Breast epithelium (tissue), 4 donors: Measurements from ENCODE around the gene NEURL3. TPM values are rescaled to one million over a fixed set of nuclear protein-coding genes. Genes with fewer than 3 reads are reported as not detected.
A peak's percentile ranks its signal among the peaks of the same experiment; 100 is the strongest.

Experiments
- DNase-seq, 2 donors: peaks; one replicate each; pipeline ENCODE4 v3.0.0-alpha.2; 2019; ENCODE audit warnings: low spot score in 2 of 2
- H3K27ac ChIP-seq, 2 donors: fragments of 200-600 bp; sonication (generic) in 1 of 2; one replicate each; pipeline ENCODE4 v1.5.1; 2016 to 2019; ENCODE audit warnings: mild to moderate bottlenecking in 1 of 2
- H3K27me3 ChIP-seq, 2 donors: fragments of 200-600 bp; sonication (generic) in 1 of 2; one replicate each; pipeline versions ENCODE4 v1.5.1 to v1.6.0; 2017 to 2019; ENCODE audit warnings: control low read depth in 1 of 2, mild to moderate bottlenecking in 1 of 2
- H3K36me3 ChIP-seq: fragments of 200-600 bp; one replicate; pipeline ENCODE4 v1.5.1; 2019
- H3K4me1 ChIP-seq, 2 donors: fragments of 200-600 bp; sonication (generic); one replicate each; pipeline ENCODE4 v1.5.1; 2016 to 2019; ENCODE audit warnings: control low read depth in 1 of 2
- H3K4me3 ChIP-seq, 3 donors: fragments of 200-600 bp; sonication (generic); 1 replicate in 2 of 3; 2 replicates in 1 of 3; pipeline ENCODE4 v1.5.1; 2016 to 2019; ENCODE audit warnings: mild to moderate bottlenecking in 3 of 3, moderate library complexity in 2 of 3
- H3K9me3 ChIP-seq, 2 donors: fragments of 200-600 bp; sonication (generic) in 1 of 2; one replicate each; pipeline ENCODE4 v1.5.1; 2016 to 2019; ENCODE audit warnings: control low read depth in 1 of 2
- POLR2A ChIP-seq: fragments of 450-650 bp; IDR thresholded peaks from one replicate; pipeline ENCODE4 v1.6.1; 2016; ENCODE audit warnings: antibody characterized with exemption, mild to moderate bottlenecking, moderate library complexity
- POLR2AphosphoS5 ChIP-seq, 3 donors: sonication (generic); formaldehyde crosslinking; IDR thresholded peaks; one replicate each; pipeline ENCODE4 v1.6.1; 2017; ENCODE audit warnings: antibody characterized with exemption in 3 of 3
- intact Hi-C: fragments of 100-400 bp; cut with DNase I; formaldehyde crosslinking; loops from one replicate; pipeline ENCODE4 v1.15.1; 2023; ENCODE audit warnings: low total_unique reads
- total RNA-seq, 3 donors: library from RNA; depleted of rRNA; stranded (reverse); fragments of >200 nt; gene quantifications; one replicate each; pipeline ENCODE4 v1.1.0, GENCODE V29; 2016
- TF ChIP-seq, protein P1 (sequence below), 3 donors: fragments of 450-650 bp; IDR thresholded peaks; one replicate each; pipeline ENCODE4 v1.5.1; 2016 to 2017; ENCODE audit warnings: antibody characterized with exemption in 3 of 3, mild to moderate bottlenecking in 3 of 3, moderate library complexity in 3 of 3

NEURL3 gene
- total RNA-seq, 3 donors from 2014 or later = 4.3 to 6.1 TPM; not detected in 1

DNA sequence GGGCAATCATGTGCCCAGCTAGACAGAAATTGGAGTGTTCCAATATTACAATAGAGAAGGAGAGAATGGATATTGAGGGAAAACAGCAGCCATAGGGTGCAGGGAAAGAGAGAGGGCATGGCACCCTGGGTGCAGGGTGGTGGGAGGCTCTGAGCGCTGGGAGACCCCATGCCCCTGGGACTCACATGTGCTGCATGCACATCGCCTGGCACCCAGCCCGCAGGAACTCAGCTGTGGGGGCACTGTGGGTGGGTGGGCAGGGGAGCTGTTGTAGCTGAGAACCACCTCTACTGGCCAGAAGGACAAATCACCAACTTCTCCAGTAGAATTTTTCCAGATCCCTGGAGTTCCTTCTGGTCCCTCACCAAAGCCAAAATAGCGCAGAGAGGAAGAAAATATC is 7.2 kb upstream of the NEURL3 start:
- Histone ChIP-seq H3K36me3 (no peaks in the 10 kb centered on the region), H3K27me3 (no peaks in the 10 kb centered on the region), H3K9me3 (peaks cover 0 to 5% of the 10 kb centered on the region in 2 donors), H3K27ac (no peak overlapping the region), H3K4me3 (no peak overlapping the region), H3K4me1 (no peaks in the 10 kb centered on the region)
- DNase-seq = peak in 1 of 2 donors; percentile 19
- TF ChIP-seq POLR2AphosphoS5 (IDR thresholded peaks at IDR 0.05) (no peak), POLR2A (no peak)
- TF ChIP-seq, protein P1, sequence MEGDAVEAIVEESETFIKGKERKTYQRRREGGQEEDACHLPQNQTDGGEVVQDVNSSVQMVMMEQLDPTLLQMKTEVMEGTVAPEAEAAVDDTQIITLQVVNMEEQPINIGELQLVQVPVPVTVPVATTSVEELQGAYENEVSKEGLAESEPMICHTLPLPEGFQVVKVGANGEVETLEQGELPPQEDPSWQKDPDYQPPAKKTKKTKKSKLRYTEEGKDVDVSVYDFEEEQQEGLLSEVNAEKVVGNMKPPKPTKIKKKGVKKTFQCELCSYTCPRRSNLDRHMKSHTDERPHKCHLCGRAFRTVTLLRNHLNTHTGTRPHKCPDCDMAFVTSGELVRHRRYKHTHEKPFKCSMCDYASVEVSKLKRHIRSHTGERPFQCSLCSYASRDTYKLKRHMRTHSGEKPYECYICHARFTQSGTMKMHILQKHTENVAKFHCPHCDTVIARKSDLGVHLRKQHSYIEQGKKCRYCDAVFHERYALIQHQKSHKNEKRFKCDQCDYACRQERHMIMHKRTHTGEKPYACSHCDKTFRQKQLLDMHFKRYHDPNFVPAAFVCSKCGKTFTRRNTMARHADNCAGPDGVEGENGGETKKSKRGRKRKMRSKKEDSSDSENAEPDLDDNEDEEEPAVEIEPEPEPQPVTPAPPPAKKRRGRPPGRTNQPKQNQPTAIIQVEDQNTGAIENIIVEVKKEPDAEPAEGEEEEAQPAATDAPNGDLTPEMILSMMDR (IDR thresholded peaks at IDR 0.05) = no peak
- intact Hi-C loops = no loop called here

DNA sequence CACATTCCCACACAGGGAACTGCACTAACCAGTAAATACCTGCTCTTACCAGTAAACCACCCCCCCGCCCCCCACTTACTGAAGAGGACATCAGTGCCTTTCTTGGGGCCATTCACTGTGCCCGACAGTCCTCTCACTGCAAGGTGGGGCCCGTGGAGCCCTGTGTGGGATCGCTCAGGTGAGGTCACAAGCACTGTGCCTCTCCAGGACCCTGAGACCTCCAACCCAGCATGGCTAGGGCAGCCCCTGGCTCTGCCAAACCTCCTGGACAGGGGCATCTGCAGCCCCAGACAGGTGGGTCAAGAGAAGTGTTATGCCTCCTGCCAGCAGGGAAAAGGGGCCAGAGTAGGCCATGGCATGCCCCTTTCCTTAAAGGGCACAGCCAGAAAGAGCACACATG is 6.7 kb upstream of the NEURL3 start:
- intact Hi-C loops = no loop called here
- no peaks in the 10 kb centered on the region for H3K4me1 ChIP-seq
- H3K4me3 ChIP-seq = no peak overlapping the region
- H3K36me3 ChIP-seq = no peaks in the 10 kb centered on the region
- peaks cover 0 to 4% of the 10 kb centered on the region in 2 donors for H3K9me3 ChIP-seq
- H3K27me3 ChIP-seq = no peaks in the 10 kb centered on the region
- DNase-seq = peak in 1 of 2 donors; percentile 9
- H3K27ac ChIP-seq = no peak overlapping the region
- TF ChIP-seq, protein P1 (IDR thresholded peaks at IDR 0.05) = no peak
- no peak for TF ChIP-seq POLR2A
- TF ChIP-seq POLR2AphosphoS5 (IDR thresholded peaks at IDR 0.05) = no peak

DNA sequence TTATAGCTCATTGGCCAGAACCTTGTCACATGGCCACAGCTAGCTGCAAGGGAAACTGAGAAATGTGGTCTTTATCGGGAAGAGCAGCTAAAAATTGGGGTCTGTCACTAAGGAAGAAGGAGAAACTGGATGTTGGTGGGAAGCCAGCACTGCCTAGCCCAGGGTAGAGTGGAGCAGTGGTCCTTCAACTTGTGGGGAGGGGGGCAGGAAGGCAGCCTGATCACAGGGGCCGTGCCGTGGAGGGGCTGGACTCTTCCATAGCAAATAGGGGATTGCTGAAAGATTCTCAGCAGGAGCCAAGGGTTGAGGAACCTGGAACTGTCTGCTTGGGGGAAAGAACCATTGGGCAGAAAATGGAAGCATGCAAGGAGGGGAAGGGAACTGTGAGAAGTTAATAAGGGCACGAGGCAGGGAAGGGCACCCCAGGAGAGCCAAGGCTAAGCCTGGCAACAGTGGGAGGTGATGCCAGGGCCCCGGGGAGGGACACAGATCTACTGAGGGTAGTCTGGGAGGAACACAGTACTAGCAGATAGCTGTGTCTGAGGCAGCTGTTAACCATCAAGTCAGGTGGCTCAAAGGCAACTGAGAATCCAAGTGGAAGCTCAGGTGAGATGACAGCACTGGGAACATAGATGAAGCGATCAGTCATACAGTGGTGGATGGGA is 5.9 kb upstream of the NEURL3 start:
- Histone ChIP-seq H3K27ac (no peak overlapping the region), H3K36me3 (no peaks in the 10 kb centered on the region), H3K27me3 (no peaks in the 10 kb centered on the region), H3K4me1 (no peaks in the 10 kb centered on the region), H3K4me3 (no peak overlapping the region), H3K9me3 (no peaks in the 10 kb centered on the region)
- peak in 1 of 2 donors; percentile 22 for DNase-seq
- intact Hi-C loops = no loop called here
- no peak for TF ChIP-seq POLR2AphosphoS5 (IDR thresholded peaks at IDR 0.05)

DNA sequence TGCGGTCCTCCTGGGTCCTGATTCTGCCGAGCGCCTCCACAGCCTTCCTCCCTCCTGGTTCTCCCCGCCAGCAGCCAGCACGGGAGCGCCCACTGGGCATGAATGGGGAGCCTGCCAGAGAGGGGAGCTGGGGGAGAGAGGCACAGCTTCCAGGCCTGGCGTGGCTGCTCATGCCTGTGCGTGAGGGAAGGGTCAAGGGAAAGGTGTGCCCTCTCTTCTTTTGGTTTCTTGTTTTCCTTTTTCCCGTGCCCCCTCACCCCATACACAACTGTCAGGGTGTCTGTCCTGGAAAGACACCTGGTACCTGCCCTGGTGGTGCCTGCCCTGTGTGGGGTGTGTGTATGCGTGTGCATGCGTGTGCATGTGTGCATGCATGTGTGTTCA is 4.7 kb upstream of the NEURL3 start:
- no peaks in the 10 kb centered on the region for H3K4me1 ChIP-seq
- no peaks in the 10 kb centered on the region for H3K9me3 ChIP-seq
- intact Hi-C loops = loop anchor here (5.0 kb wide), 1 partner anchor 103 kb away; no protein-coding TSS in a partner anchor
- H3K27me3 ChIP-seq = no peaks in the 10 kb centered on the region
- DNase-seq = no peak
- H3K4me3 ChIP-seq = no peak overlapping the region
- H3K36me3 ChIP-seq = no peaks in the 10 kb centered on the region
- no peak overlapping the region for H3K27ac ChIP-seq
- TF ChIP-seq POLR2A (no peak), POLR2AphosphoS5 (IDR thresholded peaks at IDR 0.05) (no peak)
- TF ChIP-seq, protein P1 (IDR thresholded peaks at IDR 0.05) = no peak

DNA sequence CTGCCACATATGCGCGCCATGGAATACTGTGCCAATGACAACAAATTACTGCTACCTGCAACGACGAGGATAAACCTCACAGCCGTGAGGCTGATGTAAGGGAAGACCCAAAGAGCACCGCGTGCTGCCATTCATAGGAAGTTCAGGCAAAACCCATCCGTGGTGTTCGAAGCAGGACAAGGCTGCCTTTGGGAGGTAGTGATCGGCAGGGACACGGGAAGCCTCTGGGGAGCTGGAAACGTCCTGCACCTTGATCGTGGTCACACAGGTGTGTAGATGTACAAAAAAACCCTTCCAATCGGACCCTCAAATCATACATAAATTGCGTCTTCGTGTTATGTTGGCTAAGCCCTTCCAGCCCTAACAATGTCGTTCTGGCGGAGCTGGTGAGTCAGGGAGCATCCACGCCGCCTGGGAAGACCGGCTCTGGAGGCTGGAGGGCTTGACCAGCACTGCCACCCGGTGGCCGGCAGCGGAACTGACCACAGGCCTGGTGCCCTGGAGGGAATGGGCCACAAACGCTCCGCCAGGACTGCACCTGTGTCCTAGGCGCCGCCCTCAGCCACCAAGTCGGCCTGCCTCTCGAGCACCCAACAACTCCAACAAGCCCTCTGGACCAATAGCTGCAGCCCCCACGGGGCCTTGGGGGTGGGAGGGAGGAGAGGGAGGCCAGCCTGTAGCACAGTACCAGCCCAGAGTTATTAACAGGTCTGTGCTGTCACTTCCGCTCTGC is 4.1 kb upstream of the NEURL3 start:
- H3K27me3 ChIP-seq = no peaks in the 10 kb centered on the region
- peak overlapping the region in 1 of 3 donors; percentile 0 for H3K4me3 ChIP-seq
- intact Hi-C loops = loop anchor here (5.0 kb wide), 1 partner anchor 102 kb away; no protein-coding TSS in a partner anchor
- H3K4me1 ChIP-seq = no peaks in the 10 kb centered on the region
- no peaks in the 10 kb centered on the region for H3K36me3 ChIP-seq
- peak; percentile 82 to 93 for DNase-seq
- peak in 1 of 3 donors; percentile 48 for TF ChIP-seq POLR2AphosphoS5 (IDR thresholded peaks at IDR 0.05)
- TF ChIP-seq POLR2A = no peak
- TF ChIP-seq, protein P1 (IDR thresholded peaks at IDR 0.05) = peak; percentile 94 to 98 (median 98)
- no peaks in the 10 kb centered on the region for H3K9me3 ChIP-seq
- peak overlapping the region; percentile 5 to 61 for H3K27ac ChIP-seq
